Measurements from ENCODE around the gene CNTLN. TPM values are rescaled to one million over a fixed set of nuclear protein-coding genes. Genes with fewer than 3 reads are reported as not detected.

CNTLN gene
- total and polyA plus RNA-seq, 2 experiments from 2014 or later, result 3.6 to 9.2 TPM

GRCh38 chr9:17318821-17319320 is 184.0 kb downstream of the CNTLN start:
- Histone ChIP-seq H3K27ac (no peak overlapping the region), H2AFZ (no peak overlapping the region), H3K36me3 (replicated peaks; ENCODE audit: insufficient read depth, low read depth) (no peaks in the 10 kb centered on the region), H3K9me2 (replicated peaks; ENCODE audit: insufficient read depth) (no peaks in the 10 kb centered on the region), H3K9me3 (ENCODE audit: low read depth) (no peaks in the 10 kb centered on the region), H3K27me3 (no peaks in the 10 kb centered on the region), H3K4me3 (no peak overlapping the region), H3K79me2 (no peaks in the 10 kb centered on the region), H3K4me2 (no peak overlapping the region), H3K4me1 (ENCODE audit: insufficient read depth) (no peaks in the 10 kb centered on the region), H4K20me1 (ENCODE audit: insufficient read depth, poor library complexity, severe bottlenecking) (no peaks in the 10 kb centered on the region)
- TF ChIP-seq CTCF (IDR thresholded peaks at IDR 0.05; ENCODE audit: poor library complexity), result no peak
- TF ChIP-seq EZH2 (IDR thresholded peaks at IDR 0.05; ENCODE audit: borderline replicate concordance), result no peak
- TF ChIP-seq EZH2phosphoT487 (IDR thresholded peaks at IDR 0.05; ENCODE audit: low read depth, severe bottlenecking, unreplicated experiment), result no peak
- DNase-seq (ENCODE audit: low spot score), result no peak
- 85% methylated on average over 4 of the region's 4 CpGs for WGBS (ENCODE audit: low lambda C conversion rate, missing lambda C conversion rate)

GRCh38 chr9:17319864-17320263 is 185.0 kb downstream of the CNTLN start:
- Histone ChIP-seq H3K9me3 (ENCODE audit: low read depth) (no peaks in the 10 kb centered on the region), H3K4me3 (no peak overlapping the region), H3K27ac (no peak overlapping the region), H3K27me3 (no peaks in the 10 kb centered on the region), H2AFZ (no peak overlapping the region), H3K36me3 (replicated peaks; ENCODE audit: insufficient read depth, low read depth) (no peaks in the 10 kb centered on the region), H3K9me2 (replicated peaks; ENCODE audit: insufficient read depth) (no peaks in the 10 kb centered on the region), H3K79me2 (no peaks in the 10 kb centered on the region), H4K20me1 (ENCODE audit: insufficient read depth, poor library complexity, severe bottlenecking) (no peaks in the 10 kb centered on the region), H3K4me2 (no peak overlapping the region), H3K4me1 (ENCODE audit: insufficient read depth) (no peaks in the 10 kb centered on the region)
- TF ChIP-seq CTCF (IDR thresholded peaks at IDR 0.05; ENCODE audit: poor library complexity), result no peak
- TF ChIP-seq EZH2 (IDR thresholded peaks at IDR 0.05; ENCODE audit: borderline replicate concordance), result no peak
- no peak for TF ChIP-seq EZH2phosphoT487 (IDR thresholded peaks at IDR 0.05; ENCODE audit: low read depth, severe bottlenecking, unreplicated experiment)
- no peak for DNase-seq (ENCODE audit: low spot score)
- WGBS (ENCODE audit: low lambda C conversion rate, missing lambda C conversion rate), result 69% methylated on average over 1 of the region's 1 CpG

GRCh38 chr9:17322882-17323864 is 188.3 kb downstream of the CNTLN start:
- Histone ChIP-seq H3K9me2 (replicated peaks; ENCODE audit: insufficient read depth) (no peaks in the 10 kb centered on the region), H3K79me2 (no peaks in the 10 kb centered on the region)
- WGBS (ENCODE audit: low lambda C conversion rate, missing lambda C conversion rate), result 97% methylated on average over 10 of the region's 10 CpGs

More at GRCh38 chr9:17322882-17323864, 188.3 kb downstream of the CNTLN start:
- H3K36me3 ChIP-seq (replicated peaks; ENCODE audit: insufficient read depth, low read depth), result no peaks in the 10 kb centered on the region
- H3K4me3 ChIP-seq, result no peak overlapping the region
- no peaks in the 10 kb centered on the region for H3K4me1 ChIP-seq (ENCODE audit: insufficient read depth)
- no peaks in the 10 kb centered on the region for H3K27me3 ChIP-seq
- no peak overlapping the region for H3K4me2 ChIP-seq
- H3K27ac ChIP-seq, result no peak overlapping the region
- H3K9me3 ChIP-seq (ENCODE audit: low read depth), result no peaks in the 10 kb centered on the region
- no peak for DNase-seq (ENCODE audit: low spot score)
- no peaks in the 10 kb centered on the region for H4K20me1 ChIP-seq (ENCODE audit: insufficient read depth, poor library complexity, severe bottlenecking)
- H2AFZ ChIP-seq, result no peak overlapping the region
- TF ChIP-seq EZH2 (IDR thresholded peaks at IDR 0.05; ENCODE audit: borderline replicate concordance) (no peak), CTCF (IDR thresholded peaks at IDR 0.05; ENCODE audit: poor library complexity) (no peak), EZH2phosphoT487 (IDR thresholded peaks at IDR 0.05; ENCODE audit: low read depth, severe bottlenecking, unreplicated experiment) (no peak)

All from hepatocyte (in vitro differentiated cells).